H1 (cell line): Measurements from ENCODE around the gene DOHH. TPM values are rescaled to one million over a fixed set of nuclear protein-coding genes. Genes with fewer than 3 reads are reported as not detected.

Experiments used
- GTF2F1 ChIP-seq: IDR thresholded peaks from 2 replicates; pipeline ENCODE4 v1.6.1; 2012; ENCODE audit warnings: low read depth, low read length, improper control_type of control experiment, borderline replicate concordance
- polyA plus RNA-seq, 7 experiments: library from polyadenylated mRNA; depleted of rRNA in 3 of 7; stranded (reverse) in 5 of 7; unstranded in 2 of 7; fragments of >200 nt in 5 of 7; fragments of 200-250 nt in 2 of 7; gene quantifications; 1 replicate in 5 of 7; 2 replicates in 1 of 7; 4 replicates in 1 of 7; pipeline versions ENCODE4 v1.2.1 to v1.2.3, GENCODE V29; 2011 to 2013; ENCODE audit warnings: missing spikeins in 2 of 7, mixed read lengths in 2 of 7
- total RNA-seq: library from RNA; stranded (reverse); fragmentation: NEBNext Ultra II Directional; extraction: Animal tissue kit (Norgen Biotek cat#: 25700); gene quantifications from 2 replicates; pipeline ENCODE4 v1.2.1, GENCODE V29; 2021

DOHH gene
- total and polyA plus RNA-seq, 2 of the 8 experiments (the other 6 are each of a cell fraction or from before 2014, with no cell fraction given) = 7.3 to 17.7 TPM

- no peak for TF ChIP-seq GTF2F1
These were observed 27.6 kb upstream of the DOHH start (continued) for GRCh38 chr19:3528080-3528479.
